ENCODE results near the gene OR51G2. TPM values are rescaled to one million over a fixed set of nuclear protein-coding genes. Genes with fewer than 3 reads are reported as not detected.

The OR51G2 gene
- total and polyA plus RNA-seq, 4 donors: not detected

DNA sequence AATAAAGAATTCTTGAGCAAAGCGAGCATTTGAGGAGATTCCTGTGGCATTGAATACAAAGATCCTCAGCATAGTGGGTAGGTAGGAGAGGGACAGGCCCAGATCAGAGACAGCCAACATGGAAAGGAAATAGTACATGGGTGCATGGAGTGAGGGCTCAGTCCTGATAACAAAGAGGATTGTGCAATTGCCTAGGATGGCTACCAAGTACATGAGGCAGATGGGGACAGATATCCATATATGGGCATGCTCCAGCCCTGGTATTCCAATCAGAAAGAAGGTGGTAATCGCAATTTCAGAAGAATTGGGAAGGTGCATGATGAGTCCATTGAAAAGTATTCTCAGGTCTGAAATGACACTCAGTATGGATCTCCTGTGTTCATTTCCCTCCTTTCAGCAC is 28.9 kb downstream of the OR51G2 start:
- WGBS, 2 donors: 89 to 98% methylated on average over 2 of the region's 2 CpGs
- ATAC-seq (ENCODE audit: insufficient read depth, low FRiP score): no peak
- no peak for DNase-seq
- Histone ChIP-seq H3K4me1 (ENCODE audit: control insufficient read depth in 5 of 5, insufficient read depth in 5 of 5, low read length in 5 of 5) (no peaks in the 10 kb centered on the region), H3K9ac (ENCODE audit: insufficient read depth in 1 of 2, low read length in 2 of 2) (no peak overlapping the region), H3K27ac (ENCODE audit: low read depth in 1 of 2, low read length in 1 of 2) (no peak overlapping the region), H3K27me3 (ENCODE audit: control insufficient read depth in 3 of 3, insufficient read depth in 3 of 3, low read length in 2 of 3) (no peaks in the 10 kb centered on the region), H3K4me3 (no peak overlapping the region), H3K9me3 (ENCODE audit: control insufficient read depth in 4 of 4, insufficient read depth in 3 of 4, low read length in 3 of 4) (peaks cover 0 to 2% (median 0%) of the 10 kb centered on the region in 4 donors), H3K36me3 (ENCODE audit: control insufficient read depth in 4 of 4, insufficient read depth in 4 of 4, low read length in 4 of 4) (no peaks in the 10 kb centered on the region)
- TF ChIP-seq, protein P1, sequence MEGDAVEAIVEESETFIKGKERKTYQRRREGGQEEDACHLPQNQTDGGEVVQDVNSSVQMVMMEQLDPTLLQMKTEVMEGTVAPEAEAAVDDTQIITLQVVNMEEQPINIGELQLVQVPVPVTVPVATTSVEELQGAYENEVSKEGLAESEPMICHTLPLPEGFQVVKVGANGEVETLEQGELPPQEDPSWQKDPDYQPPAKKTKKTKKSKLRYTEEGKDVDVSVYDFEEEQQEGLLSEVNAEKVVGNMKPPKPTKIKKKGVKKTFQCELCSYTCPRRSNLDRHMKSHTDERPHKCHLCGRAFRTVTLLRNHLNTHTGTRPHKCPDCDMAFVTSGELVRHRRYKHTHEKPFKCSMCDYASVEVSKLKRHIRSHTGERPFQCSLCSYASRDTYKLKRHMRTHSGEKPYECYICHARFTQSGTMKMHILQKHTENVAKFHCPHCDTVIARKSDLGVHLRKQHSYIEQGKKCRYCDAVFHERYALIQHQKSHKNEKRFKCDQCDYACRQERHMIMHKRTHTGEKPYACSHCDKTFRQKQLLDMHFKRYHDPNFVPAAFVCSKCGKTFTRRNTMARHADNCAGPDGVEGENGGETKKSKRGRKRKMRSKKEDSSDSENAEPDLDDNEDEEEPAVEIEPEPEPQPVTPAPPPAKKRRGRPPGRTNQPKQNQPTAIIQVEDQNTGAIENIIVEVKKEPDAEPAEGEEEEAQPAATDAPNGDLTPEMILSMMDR (IDR thresholded peaks at IDR 0.05; ENCODE audit: control extremely low read depth, extremely low read depth): no peak

DNA sequence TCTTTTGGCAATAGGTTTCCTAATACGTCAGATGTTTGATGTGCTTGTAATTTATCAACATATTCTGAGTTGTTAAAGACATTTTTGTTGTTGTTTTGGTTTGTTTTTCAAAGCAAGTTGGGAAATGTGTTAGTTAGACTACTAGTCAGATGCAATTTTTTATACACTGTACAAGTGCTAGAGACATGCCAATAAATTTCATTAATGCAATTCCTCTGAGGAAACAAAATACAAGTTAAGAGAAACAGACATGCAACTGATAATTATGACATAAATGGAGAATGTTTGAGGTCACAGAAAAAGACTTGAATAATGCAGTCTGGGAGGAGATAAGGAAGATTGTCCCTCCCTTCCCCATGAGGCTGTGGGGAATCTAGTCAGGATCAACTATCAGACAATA is 31.6 kb downstream of the OR51G2 start:
- ATAC-seq (ENCODE audit: insufficient read depth, low FRiP score): no peak
- WGBS, 2 donors: 0 to 1% methylated on average over 1 of the region's 1 CpG
- Histone ChIP-seq H3K9ac (ENCODE audit: insufficient read depth in 1 of 2, low read length in 2 of 2) (no peak overlapping the region), H3K4me1 (ENCODE audit: control insufficient read depth in 5 of 5, insufficient read depth in 5 of 5, low read length in 5 of 5) (no peaks in the 10 kb centered on the region), H3K4me3 (no peak overlapping the region), H3K27me3 (ENCODE audit: control insufficient read depth in 3 of 3, insufficient read depth in 3 of 3, low read length in 2 of 3) (no peaks in the 10 kb centered on the region), H3K27ac (ENCODE audit: low read depth in 1 of 2, low read length in 1 of 2) (no peak overlapping the region), H3K9me3 (ENCODE audit: control insufficient read depth in 4 of 4, insufficient read depth in 3 of 4, low read length in 3 of 4) (peaks cover 0 to 2% (median 0%) of the 10 kb centered on the region in 4 donors), H3K36me3 (ENCODE audit: control insufficient read depth in 4 of 4, insufficient read depth in 4 of 4, low read length in 4 of 4) (no peaks in the 10 kb centered on the region)
- TF ChIP-seq, protein P1 (IDR thresholded peaks at IDR 0.05; ENCODE audit: control extremely low read depth, extremely low read depth): no peak
- no peak for DNase-seq

DNA sequence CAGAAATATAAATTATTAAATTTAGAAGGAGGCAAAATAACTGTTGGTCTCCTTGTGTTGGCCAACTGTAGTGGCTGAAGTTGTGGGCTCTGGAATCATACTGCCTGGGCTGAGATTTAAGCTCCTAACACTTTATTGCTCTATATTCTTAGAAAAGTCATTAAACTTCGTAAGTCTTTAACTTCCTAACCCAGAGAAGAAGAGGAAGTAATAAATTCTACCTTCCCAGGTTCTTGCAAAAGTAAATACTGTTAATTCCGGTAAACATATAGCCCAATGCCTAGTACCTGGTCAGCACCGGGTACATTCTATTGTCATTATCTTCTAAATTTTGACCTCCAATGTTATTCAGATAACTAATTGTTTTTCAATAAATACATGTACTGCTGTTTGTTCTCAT is 33.0 kb downstream of the OR51G2 start:
- Histone ChIP-seq H3K27ac (ENCODE audit: low read depth in 1 of 2, low read length in 1 of 2) (no peak overlapping the region), H3K36me3 (ENCODE audit: control insufficient read depth in 4 of 4, insufficient read depth in 4 of 4, low read length in 4 of 4) (no peaks in the 10 kb centered on the region), H3K9ac (ENCODE audit: insufficient read depth in 1 of 2, low read length in 2 of 2) (no peak overlapping the region), H3K4me3 (no peak overlapping the region), H3K9me3 (ENCODE audit: control insufficient read depth in 4 of 4, insufficient read depth in 3 of 4, low read length in 3 of 4) (peaks cover 0 to 2% (median 0%) of the 10 kb centered on the region in 4 donors), H3K27me3 (ENCODE audit: control insufficient read depth in 3 of 3, insufficient read depth in 3 of 3, low read length in 2 of 3) (no peaks in the 10 kb centered on the region), H3K4me1 (ENCODE audit: control insufficient read depth in 5 of 5, insufficient read depth in 5 of 5, low read length in 5 of 5) (no peaks in the 10 kb centered on the region)
- no peak for DNase-seq
- 49 to 58% methylated on average over 3 of the region's 3 CpGs for WGBS, 2 donors
- TF ChIP-seq, protein P1 (IDR thresholded peaks at IDR 0.05; ENCODE audit: control extremely low read depth, extremely low read depth): no peak
- no peak for ATAC-seq (ENCODE audit: insufficient read depth, low FRiP score)

DNA sequence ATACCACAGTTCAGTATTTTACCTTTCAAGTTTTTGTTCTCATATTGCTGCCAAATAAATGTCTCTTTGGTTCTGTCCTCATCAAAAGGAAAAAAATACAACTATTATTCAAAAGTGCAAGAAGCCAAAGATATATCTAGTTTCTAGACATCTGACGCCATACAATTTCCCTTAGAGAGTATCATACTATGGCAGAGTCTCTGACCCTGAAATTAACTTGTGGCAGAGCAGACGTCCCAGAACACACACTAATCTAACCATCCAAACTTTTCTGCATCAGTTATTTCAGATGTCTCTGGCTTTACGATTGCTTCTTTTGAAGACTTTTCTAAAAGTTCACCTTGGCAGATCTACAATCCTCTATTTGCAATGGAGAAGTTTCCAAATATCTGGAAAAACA is 34.8 kb downstream of the OR51G2 start:
- WGBS, 2 donors: 83 to 88% methylated on average over 3 of the region's 3 CpGs
- Histone ChIP-seq H3K4me1 (ENCODE audit: control insufficient read depth in 5 of 5, insufficient read depth in 5 of 5, low read length in 5 of 5) (no peaks in the 10 kb centered on the region), H3K27ac (ENCODE audit: low read depth in 1 of 2, low read length in 1 of 2) (no peak overlapping the region), H3K9me3 (ENCODE audit: control insufficient read depth in 4 of 4, insufficient read depth in 3 of 4, low read length in 3 of 4) (no peaks in the 10 kb centered on the region), H3K9ac (ENCODE audit: insufficient read depth in 1 of 2, low read length in 2 of 2) (no peak overlapping the region), H3K36me3 (ENCODE audit: control insufficient read depth in 4 of 4, insufficient read depth in 4 of 4, low read length in 4 of 4) (no peaks in the 10 kb centered on the region), H3K4me3 (no peak overlapping the region), H3K27me3 (ENCODE audit: control insufficient read depth in 3 of 3, insufficient read depth in 3 of 3, low read length in 2 of 3) (no peaks in the 10 kb centered on the region)
- DNase-seq (no peak), ATAC-seq (ENCODE audit: insufficient read depth, low FRiP score) (no peak)
- TF ChIP-seq, protein P1 (IDR thresholded peaks at IDR 0.05; ENCODE audit: control extremely low read depth, extremely low read depth): no peak

Data from lung (tissue), 12 donors.